Endothelial cell of umbilical vein (primary cell): Measurements from ENCODE around the gene AZU1.

ENCODE experiments used
- EZH2 ChIP-seq: IDR thresholded peaks from 2 replicates; pipeline ENCODE4 v1.6.1; 2012; ENCODE audit warnings: borderline replicate concordance, low read depth, mild to moderate bottlenecking, moderate library complexity, low read length, inconsistent platforms; ENCODE audit not compliant: severe bottlenecking
- MYC ChIP-seq: IDR thresholded peaks from one replicate; pipeline ENCODE4 v1.6.1; 2011; ENCODE audit warnings: mild to moderate bottlenecking, low read depth, low read length
- TF ChIP-seq, protein P1 (sequence below), 2 donors: IDR thresholded peaks; 1 replicate in 1 of 2; 2 replicates in 1 of 2; pipeline ENCODE4 v1.5.1; 2011; ENCODE audit warnings: low read length in 2 of 2, mild to moderate bottlenecking in 2 of 2, moderate library complexity in 2 of 2, control low read depth in 1 of 2, inconsistent platforms in 1 of 2, low read depth in 1 of 2; ENCODE audit not compliant: insufficient read depth in 1 of 2; ENCODE audit errors: extremely low read depth in 1 of 2

DNA sequence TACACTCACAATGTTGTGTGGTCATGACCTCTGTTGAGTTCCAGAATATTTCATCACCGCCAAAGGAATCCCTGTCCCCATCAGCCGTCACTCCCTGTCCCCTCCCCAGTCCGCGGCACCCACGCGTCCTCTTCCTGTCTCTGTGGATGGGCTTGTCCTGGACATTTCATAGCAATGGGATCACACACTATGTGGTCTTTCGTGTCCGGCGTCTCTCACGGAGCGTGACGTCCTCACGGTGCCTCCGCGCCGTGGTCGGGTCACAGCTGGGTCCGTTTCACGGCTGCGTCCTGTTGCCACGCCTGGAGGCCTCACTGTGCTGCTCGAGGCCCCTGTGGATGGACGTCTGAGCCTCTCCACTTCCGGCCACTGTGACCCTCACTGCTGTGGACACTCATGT lies 6.6 kb downstream of the AZU1 start:
- TF ChIP-seq, protein P1, sequence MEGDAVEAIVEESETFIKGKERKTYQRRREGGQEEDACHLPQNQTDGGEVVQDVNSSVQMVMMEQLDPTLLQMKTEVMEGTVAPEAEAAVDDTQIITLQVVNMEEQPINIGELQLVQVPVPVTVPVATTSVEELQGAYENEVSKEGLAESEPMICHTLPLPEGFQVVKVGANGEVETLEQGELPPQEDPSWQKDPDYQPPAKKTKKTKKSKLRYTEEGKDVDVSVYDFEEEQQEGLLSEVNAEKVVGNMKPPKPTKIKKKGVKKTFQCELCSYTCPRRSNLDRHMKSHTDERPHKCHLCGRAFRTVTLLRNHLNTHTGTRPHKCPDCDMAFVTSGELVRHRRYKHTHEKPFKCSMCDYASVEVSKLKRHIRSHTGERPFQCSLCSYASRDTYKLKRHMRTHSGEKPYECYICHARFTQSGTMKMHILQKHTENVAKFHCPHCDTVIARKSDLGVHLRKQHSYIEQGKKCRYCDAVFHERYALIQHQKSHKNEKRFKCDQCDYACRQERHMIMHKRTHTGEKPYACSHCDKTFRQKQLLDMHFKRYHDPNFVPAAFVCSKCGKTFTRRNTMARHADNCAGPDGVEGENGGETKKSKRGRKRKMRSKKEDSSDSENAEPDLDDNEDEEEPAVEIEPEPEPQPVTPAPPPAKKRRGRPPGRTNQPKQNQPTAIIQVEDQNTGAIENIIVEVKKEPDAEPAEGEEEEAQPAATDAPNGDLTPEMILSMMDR (IDR thresholded peaks at IDR 0.05; ENCODE audit: extremely low read depth in 1 of 2, insufficient read depth in 1 of 2, low read depth in 1 of 2, low read length in 2 of 2) = no peak
- TF ChIP-seq MYC = no peak
- no peak for TF ChIP-seq EZH2
